T follicular helper cell (primary cell): ENCODE data around the gene GNAT1.
"Not testable (repeated sequence)": the region's sequence is repeated elsewhere in the genome, so short reads cannot be mapped to it uniquely, and the experiment has no call there.

Experiments used
- DNase-seq: peaks from one replicate; pipeline ENCODE4 v3.0.0-alpha.2; 2020; ENCODE audit warnings: low read depth

GNAT1 gene

DNA sequence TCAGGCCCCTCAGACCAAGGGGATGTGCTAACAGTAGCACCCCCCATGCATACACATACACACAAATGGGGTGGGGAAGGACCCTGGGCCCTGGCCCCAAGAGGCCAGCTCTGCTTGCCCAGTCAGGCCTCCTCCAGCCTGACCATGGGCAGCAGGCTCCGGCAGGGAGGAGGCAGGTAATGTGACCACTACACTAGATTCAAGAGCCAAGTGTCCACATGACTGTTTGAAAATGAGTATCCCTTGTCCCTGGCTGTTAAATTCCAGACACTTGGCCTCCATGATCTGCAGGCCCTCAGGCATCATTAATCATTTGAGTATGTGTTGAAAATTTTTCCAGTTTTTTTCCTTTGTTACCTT lies 30.7 kb downstream of the GNAT1 start:
- no peak for DNase-seq

DNA sequence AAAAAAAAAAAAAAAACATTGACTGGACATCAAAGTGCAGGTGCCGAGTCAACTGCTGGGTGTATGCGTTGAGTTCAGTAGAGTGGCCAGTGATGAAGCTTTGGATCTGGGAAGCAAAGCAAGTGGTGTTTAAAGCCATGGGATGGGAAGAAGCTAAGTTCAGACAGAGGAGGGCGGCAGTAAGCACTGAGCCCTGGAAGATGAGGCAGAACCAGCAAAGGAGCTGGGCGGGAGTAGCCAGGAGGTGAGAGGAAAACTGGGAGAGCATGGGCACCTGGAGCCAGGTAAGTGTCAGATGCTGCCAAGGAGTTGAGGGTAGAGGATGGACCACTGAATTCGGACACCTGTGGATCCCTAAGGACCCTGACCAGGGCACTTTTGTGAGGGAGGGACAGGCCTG lies 33.2 kb downstream of the GNAT1 start:
- DNase-seq: no peak

DNA sequence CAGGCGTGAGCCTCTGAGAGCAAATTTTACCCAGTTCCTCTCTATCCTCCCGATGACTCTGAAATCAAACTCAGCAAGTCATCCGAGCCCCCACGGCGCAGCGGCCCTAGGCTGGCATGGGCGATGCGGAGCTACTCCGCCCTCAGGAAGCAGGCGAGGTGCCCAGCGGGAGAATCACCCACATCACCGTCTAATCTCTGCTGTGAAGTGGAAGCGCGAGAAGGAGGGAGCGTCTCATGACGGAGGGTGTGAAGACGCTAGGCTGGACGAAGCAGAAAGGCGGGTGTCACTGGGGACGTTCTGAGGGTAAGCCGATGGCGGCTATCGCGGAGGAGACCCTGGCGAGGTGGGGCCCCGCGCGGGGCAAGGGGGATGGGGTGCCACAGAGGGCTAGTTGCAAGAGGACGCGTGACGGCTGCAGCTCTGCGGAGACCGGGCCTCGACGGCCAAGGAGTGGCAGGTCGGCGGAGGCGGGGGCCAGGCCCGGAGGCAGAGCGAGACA lies 35.5 kb downstream of the GNAT1 start:
- no peak for DNase-seq

DNA sequence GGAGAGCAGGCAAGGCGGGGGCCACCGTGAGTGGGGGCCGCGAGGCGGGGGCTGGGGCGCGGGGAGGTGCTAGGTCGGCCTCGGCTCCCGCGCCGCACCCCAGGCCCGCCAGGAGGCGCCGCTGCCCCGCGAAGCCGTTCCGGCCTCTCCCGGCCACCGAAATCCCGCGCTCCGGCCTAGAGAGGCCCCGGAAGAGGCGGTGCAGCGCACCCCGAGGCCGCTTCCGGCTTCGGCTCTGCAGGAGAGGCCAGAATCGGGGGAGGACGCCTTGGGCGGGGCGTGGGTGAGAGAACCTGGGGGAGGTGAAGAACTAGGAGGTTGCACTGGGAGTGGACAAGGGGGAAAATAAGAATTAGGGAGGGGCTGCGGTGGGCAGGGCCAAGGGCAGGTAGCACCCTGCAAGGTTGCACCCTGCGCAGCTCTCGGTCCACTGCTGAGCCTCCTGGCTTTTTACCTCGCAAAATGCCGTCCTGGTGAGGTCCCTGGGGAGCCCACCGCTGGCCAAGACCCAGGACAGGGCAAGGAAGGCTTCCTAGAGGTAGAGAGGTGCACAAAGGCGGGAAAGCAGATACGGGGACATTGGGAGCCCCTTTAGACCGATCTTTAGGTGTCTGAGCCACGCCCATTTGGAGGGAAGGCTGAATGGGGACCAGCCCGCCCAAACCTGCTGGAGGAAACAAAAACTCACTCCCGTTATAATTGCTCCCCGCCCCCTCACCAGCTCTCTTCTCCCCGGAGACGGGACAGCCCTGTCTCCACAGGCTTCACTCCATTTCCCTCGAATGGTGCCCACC lies 36.2 kb downstream of the GNAT1 start:
- DNase-seq: peak; percentile 83

DNA sequence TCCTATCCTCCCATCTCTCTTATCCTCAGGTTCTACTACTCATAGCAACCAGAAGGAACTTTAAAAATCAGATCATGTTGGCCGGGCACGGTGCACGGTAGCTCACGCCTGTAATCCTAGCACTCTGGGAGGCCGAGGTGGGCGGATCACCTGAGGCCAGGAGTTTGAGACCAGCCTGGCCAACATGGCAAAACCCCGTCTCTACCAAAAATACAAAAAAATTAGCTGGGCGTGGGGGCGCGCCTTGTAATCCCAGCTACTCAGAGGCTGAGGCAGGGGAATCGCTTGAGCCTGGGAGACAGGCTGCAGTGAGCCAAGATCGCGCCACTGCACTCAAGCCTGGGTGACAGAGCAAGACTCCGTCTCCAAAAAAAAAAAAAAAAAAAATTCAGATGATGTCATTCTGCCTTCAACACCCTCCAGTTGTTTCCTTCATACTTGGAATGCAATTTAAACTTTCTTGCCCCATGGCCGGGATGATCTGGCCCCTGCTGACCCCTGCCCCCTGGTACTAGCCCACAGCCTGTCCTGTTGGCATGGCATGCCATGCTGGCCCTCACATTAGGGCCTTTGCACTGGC lies 36.9 kb downstream of the GNAT1 start:
- not testable (repeated sequence) for DNase-seq

DNA sequence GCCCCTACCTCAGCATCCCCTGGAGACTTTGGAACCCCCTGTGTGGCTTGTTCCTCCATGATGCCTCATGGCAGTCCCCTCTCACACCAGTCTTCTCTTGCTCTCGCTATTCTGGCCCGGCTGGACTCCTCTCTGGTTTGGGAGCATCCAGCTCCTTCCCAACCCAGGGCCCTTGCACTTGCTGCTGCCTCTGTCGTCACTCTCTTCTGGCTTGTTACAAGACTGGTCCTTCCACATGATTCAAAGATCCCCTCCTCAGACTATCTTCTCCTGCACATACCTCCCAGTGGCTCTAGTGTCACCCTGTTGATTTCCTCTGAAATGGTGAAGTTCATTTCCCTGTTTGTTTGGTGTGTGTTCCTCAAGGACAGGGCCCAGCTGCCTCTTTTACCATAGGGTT lies 38.1 kb downstream of the GNAT1 start:
- no peak for DNase-seq

DNA sequence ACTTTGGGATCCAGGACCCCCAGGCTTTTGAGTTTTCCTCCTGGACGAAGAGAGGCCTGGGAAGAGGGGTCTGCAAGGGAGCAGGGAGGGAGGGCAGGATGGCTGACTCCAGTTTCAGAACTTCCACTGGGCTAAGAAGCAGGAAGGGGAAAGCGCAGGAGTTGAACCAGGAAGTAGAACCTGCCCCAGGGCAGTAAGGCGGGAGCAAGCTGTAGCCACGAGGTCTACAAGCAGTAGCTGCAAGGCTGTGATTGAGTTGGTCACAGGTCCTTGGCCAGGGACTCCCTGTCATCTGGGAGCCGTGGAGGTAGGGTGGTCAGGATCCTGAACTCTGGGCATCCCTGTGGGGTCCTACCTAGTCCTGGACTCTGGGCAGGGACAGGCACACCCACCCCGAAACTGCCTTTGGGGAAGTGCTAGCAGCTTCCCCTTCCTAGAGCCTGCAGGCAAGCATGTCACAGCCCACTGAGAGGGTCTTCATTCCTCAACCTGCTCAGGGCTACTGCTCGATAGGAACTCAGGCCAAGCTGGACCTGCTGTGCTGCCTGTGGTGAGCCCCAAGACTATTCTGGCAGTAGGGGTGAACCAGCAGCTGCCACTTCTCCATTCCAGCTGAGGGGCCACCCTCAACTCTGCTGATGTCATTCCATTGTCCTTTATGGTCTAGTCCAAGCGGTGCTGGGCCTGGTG lies 38.8 kb downstream of the GNAT1 start:
- DNase-seq: no peak

DNA sequence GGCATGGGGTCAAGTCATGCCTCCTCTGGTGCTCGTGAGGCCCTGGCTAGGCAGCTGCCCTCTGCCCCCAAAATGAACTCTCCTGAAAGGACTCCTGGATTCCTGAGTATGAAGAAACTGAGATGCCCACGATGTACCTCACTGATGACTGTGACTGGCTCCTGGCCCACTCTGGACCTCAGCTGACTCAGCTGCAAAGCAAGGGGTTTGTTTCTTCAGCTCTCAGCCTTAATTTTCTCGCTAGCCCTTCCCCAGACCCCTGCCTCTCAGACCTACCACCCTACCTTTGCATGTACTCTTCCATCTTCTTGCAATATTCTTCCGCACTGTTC lies 39.4 kb downstream of the GNAT1 start:
- no peak for DNase-seq

DNA sequence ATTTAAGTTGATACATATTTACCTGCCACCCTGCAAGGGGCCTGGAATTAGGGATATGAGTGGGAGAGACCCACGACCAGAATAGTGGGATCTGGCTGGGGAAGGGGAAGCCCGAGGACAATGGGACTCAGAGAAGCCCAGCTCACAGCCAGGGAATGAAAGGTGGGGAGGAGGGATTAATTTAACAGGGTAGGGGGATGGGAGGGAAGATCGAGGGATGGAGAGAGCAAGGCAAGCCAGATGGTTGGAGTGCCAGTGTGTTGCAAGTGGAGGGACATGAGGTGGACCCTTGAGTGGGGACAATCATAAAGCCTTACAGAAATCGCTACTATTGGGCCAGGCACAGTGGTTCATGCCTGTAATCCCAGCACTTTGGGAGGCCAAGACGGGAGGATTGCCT lies 40.2 kb downstream of the GNAT1 start:
- DNase-seq: no peak

DNA sequence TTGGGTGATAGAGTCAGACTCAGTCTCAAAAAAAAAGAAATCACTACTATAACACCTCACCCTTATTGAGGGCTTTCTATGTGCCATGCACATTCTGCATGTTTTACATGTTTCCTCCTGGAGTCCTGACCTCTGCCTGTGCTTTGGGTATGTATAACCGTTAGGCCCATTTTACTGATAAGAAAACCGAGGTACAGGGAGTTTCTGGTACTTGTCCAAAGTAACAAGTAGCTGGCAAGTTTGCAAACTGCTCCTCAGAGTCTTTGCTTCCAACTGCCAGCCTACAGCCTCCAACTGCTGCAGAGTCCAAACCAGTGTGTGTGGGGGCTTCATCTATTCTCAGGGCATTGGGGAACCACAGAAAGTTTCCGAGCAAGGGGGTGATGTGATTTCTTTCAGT lies 40.9 kb downstream of the GNAT1 start:
- DNase-seq: no peak

DNA sequence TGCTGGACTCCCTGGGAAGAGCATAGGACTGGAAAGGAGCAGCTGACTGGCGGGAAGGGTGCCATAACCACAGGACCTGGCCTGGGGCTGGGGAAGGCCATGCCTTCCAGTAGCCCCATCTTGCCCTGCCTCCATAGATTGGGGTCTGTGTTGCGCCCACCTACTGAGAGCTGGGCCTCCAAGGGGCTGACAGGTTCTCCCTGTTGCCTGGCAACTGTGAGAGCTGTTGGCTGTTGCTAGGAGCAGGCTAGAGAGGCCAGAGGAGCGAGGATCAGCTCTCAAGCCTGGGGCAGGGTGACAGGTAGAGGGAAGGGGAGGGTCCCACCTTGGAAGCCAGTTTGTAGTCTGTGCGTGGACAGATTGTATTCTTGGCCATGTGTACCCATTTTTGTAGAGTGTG lies 41.8 kb downstream of the GNAT1 start:
- no peak for DNase-seq

DNA sequence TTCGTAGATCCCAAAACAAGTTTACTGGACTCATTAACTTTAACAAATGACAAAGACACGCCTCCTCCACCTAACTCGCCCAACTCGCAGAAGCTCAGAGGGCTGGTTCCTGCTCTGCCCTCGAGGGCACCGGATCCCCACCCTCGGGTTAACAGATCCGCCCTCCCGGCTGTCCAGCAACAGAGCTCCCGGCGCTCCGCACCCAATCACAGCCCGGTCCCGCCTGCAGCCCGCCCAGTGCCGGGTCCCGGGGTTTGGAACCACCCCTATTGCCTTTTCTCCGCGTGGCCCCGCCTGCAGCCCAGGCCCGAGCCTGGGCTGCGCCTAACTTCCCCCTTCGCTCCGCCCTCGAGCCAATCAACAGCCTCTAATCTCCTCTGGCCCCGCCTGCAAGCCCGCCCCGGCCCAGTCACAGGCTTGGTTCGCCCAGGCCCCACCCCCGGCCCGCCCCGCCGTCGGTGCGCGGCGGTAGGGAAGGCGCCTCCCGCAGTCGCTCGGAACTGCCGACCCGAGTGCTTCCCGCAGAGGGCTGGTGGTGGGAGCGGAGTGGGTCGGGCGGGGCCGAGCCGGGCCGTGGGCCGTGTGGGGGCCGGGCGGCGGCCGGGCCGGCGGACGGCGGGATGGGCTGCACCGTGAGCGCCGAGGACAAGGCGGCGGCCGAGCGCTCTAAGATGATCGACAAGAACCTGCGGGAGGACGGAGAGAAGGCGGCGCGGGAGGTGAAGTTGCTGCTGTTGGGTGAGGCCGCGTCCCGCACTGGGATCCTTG lies 44.5 kb downstream of the GNAT1 start, which contains the start of gene GNAI2:
Gene GNAI2, plus strand, starts transcription at position 489 of the 768 bp plus-strand sequence. Its CDS starts 132 bp downstream, at position 621.
- DNase-seq: peak; percentile 98

DNA sequence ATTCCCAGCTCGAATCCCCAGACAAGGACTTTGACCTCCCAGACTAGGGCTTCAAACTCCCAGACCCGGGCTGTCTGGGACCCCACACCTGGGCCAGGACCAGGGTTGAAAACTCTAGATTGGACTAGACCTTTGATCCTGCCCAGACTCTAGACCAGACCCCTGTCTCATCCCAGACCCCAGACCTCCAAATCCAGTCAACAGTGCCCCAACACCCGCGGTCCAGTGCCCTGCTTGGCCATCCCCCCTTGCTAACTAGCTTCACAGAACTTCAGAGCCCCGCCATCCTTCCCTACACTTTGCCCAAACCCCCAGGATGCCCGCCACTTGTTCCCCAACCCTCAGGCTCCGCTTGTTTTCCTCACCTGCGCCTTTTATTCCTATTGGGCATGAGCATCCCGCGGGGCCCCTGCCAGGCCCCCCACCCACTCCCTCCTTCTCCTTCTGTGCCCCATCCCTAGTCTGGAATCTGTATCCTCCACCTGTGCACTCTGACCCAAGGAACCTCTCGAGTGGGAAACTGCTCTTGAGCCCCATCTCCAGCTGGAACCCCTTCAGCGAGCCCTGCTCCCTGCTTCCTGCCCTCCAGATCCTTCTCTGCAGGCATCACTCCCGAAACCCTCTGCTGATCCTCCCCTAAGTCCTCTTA lies 45.2 kb downstream of the GNAT1 start:
- no peak for DNase-seq

DNA sequence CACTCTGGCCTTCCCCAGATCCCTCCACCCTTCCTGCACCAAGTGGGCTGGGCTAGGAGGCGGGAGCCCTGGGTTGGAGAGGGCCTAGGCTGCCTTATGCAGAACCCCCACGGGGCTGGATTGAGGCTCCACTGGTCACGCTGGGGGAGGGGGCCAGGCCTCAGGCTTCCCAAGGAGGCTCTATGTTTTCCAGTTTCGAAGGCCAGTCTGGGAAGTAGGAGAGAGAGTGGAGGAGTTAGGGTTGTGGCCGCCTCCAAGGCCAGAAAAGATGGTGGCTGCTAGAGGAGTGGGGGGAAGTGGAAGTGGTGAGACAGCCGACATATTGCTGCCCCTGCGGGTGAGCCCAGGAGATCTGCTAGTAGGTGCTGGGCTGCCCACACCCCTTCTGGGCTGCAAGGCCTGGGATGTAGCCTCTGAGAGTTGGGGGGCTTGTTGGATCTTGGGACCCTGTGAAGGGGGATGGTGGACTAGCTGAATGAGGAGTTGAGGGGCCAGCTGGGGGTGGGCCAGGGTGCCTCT lies 45.8 kb downstream of the GNAT1 start:
- no peak for DNase-seq

DNA sequence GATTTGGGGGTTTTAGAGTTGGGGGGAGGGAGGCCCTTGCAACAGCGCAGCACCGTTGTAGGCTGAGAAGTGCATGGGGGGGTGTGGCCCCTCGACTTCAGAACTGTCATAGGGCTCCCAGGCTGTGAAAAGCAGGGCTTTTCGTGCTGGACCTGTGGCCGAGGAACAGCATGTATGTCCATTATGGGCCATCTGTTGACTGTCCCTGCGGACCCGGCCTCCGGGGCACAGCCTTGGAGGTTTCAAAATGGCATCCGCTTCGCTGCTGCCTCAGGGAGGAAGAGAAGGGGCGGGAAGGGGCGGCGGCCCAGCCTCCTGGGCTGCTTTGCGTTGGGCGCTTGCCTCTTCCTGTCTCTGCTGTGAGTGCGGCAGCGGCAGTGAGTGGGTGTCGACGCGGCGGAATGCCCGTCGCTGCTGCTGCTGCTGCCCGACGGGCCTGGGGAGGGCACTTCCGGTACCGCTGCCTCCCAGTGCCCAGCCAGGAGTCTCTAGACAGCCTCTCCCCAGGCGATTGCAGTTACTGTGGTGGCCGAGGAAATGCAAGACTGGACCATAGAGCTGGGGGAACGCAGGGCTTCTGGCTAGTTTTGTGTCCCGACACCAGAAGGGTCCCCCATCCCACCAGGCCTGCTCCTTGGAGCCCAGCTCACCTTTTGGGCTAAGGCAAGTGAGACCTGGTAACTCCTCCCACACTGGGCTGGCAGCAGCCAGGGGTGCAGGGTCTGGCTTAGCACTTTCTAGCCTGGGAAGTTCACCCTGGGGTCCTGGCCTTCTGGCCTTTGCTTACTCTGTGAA lies 46.5 kb downstream of the GNAT1 start:
- DNase-seq: peak; percentile 80

DNA sequence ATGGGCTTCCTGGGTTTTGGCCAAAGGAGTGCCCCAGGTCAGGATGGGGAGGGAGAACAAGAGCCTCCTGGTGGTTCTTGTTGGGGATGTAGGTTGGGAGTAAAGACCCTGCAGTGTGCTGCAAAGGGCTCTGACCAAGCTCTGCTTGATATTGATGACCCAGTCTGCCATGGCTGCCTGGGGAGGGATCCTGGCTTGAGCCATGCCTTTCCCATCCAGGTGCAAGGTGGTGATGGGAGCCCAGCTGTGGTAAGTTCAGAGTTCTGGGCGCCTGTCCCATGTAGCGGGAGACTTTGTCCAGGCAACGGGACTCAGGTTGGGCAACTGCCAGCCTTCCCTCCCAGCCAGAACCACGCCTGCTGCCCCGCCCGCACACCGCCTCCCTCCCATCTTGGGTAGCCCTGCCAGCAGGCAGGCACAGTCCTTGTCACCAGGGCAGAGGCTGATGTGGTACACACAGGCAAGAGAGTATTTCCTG lies 47.2 kb downstream of the GNAT1 start:
- no peak for DNase-seq

DNA sequence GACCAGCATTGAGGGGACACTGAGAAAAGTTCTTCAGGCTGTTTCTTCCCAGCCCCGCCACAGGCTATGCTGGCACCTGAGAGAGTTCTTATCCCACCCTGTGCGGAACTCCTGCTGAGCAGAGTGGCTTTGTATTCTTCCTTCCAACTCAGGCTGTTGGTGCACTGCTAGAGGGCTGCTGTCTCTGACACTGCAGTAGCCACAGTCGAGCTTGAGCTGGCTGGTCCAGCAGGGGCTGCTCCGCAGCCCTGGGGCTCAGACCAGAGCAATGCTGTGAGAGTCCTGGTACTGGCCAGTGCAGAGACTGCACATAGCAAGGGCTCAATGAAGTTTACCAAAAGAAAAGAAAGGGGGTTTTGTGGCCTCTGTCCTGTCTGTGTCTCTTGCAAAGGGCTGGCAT lies 48.2 kb downstream of the GNAT1 start:
- no peak for DNase-seq

DNA sequence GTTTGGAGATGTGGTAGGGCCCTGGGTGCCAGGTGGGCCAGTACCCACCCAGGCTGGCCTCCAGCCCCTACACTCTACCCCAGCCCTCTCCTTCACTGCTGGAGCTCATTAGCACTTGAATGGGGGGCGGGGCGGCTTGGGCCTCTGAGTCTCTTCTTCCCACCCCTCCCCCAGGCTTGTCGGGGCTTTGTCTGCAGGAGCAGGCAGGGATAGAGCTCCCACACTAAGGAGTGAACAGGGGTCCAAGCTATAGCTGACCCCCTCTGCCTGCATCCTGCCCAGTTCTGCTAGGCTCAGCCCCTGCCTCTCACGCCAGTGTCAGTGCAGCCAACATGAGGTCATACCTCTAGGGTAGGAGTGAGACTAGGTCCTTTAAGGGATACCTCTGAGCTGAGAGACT lies 49.8 kb downstream of the GNAT1 start:
- DNase-seq: no peak

DNA sequence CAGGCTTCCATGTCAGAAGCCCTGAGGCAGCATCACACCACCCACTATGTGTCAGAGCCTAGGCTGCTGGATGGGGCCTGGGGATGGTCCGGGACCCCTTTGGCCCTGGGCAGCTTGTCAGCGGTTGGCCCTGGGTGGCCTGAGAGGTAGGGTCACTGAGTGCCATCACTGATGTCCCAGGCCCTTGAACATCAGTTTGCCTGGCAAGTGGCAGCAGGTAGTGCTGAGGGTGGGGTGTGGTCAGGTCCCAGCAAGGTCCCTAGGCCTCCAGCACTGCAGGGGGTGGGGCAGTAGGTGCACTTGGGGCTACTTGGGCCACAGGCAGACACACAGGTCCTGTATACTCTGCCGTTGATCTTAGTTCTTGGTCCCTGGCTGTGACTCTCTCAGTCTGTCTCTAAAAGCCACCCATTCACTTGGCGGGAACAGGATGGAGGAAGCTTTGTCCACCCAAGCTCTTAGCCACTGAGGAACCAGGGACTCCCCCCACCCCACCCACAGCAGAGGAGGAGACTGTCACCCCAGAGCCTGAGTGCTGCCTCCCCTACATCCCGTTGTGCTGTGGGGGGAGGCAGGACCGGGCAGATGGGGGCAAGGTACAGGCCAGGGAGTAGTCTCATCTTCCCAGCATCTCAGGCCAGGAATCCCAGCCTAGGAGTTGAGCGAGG lies 50.4 kb downstream of the GNAT1 start:
- DNase-seq: no peak

DNA sequence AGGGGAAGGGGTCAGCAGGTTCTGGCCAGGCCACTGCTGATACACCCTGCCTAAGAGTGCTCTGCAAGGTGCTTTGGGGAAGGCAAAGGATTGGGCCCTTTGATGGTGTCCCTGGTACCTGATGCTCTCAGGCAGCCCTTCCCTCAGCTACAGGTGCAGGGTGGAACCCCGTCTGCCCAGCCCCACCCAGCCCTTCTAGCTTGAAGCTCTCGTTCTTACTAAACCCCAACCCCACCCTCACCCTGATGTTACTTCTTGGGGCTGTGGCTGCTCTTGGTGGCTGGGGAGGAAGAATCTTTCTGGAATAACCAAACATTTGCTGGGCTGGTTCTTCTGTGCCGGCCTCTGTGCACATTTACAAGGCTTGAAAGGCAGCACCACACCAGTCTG lies 51.0 kb downstream of the GNAT1 start:
- DNase-seq: no peak
